Activated CD8-positive, alpha-beta memory T cell treated with anti-CD3 and anti-CD28 coated beads for 36 hours (primary cell): ENCODE data around the gene ELF1. TPM values are rescaled to one million over a fixed set of nuclear protein-coding genes. Genes with fewer than 3 reads are reported as not detected.

Experiments
- CTCF ChIA-PET: fragments of 350-600 bp; sonication (Branson Sonifier 250); formaldehyde crosslinking; loops from one replicate; lab custom pipeline; 2021; ENCODE audit warnings: antibody characterized with exemption; lab: Charles Lee
- POLR2A ChIA-PET: fragments of 350-600 bp; sonication (Branson Sonifier 250); formaldehyde crosslinking; loops from one replicate; lab custom pipeline; 2021; ENCODE audit warnings: antibody characterized with exemption; lab: Charles Lee
- total RNA-seq, 2 experiments: library from RNA; stranded (reverse); gene quantifications; one replicate each; pipeline ENCODE4 v1.2.3, GENCODE V29; 2021

Gene ELF1
- total RNA-seq, 2 experiments from 2014 or later = 68.9 to 69.4 TPM

DNA sequence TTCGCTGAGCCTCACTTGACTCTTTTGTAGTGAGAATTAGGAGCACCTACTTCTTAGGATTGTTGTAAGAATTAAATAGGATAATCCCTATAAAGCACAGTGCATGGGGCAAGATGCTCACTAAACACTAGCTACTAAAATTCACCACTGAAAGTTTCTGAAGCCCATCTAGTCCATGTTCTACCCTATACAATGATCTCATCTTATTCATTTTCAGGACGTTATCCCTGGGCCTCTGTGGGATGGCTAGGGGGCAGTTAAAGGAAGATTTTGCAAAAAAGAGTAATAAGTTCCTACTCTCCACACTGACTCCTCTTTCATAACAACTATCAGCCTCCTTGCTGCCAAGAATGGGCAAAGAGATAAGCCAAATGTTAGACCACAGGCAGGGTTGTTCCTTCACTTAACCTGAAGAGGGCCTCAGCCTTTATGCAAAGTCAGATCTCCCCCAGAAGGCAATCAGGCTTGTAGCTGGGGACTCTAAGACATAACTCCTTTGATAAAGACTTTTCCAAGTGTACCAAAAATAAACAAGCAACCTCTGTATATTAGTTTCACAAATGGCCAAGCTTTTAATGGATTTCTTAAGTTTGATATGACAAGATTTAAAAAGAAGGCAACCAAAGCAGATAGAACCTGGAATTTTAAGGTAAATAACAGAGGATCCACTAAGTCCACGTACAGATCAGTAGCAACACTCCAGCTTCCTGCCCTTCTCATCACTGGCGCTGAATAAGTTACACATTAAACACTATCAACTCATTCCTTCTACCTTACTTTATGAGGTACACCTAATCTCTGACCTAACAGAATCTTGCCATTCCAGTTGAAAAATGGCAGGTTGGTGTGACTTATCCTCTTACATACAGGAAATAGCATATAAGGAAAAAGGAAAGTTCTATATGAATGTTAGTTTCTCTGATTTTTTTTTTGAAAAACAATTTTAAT is 44.4 kb downstream of the ELF1 start:
- POLR2A ChIA-PET = interaction anchor here (0.6 to 1.1 kb wide), 2 partner anchors 11 to 1952 kb away, joined by 3 to 4 read pairs; no protein-coding TSS in a partner anchor
- CTCF ChIA-PET = interaction anchor here (0.6 to 1.6 kb wide), 9 partner anchors 10 to 306 kb away, joined by 3 to 5 read pairs (median 3); partner anchors contain the start of gene ELF1

- POLR2A ChIA-PET = no interaction called here
- CTCF ChIA-PET = interaction anchor here (1.6 kb wide), 1 partner anchor 10 kb away, joined by 5 read pairs; no protein-coding TSS in a partner anchor
Measured at GRCh38 chr13:40973409-40973808, 45.7 kb downstream of the ELF1 start.

DNA sequence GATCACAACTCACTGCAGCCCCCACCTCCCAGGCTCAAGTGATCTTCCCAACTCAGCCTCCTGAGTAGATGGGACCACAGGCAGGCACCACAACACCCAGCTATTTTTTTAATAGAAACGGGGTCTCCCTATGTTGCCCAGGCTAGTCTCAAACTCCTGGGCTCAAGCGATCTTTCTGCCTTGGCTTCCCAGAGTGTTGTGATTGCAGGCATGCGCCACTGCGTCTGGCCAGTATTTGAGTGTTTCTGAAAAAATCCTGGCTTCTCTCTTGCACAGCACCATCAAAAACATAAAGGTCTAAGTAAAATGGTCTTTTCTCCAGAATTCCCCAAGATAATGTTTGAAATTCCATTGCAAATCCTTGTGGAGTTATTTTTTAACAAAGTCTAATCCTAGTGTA is 47.8 kb downstream of the ELF1 start:
- ChIA-PET CTCF (interaction anchor here (0.7 kb wide), 1 partner anchor 47 kb away, joined by 3 read pairs; the partner anchor contains the start of gene ELF1), POLR2A (no interaction called here)

- CTCF ChIA-PET = interaction anchor here (0.7 kb wide), 1 partner anchor 48 kb away, joined by 3 read pairs; the partner anchor contains the start of gene ELF1
- POLR2A ChIA-PET = no interaction called here
Measured at GRCh38 chr13:40970803-40971202, 48.3 kb downstream of the ELF1 start.

- ChIA-PET CTCF (no interaction called here), POLR2A (interaction anchor here (0.6 kb wide), 1 partner anchor 34 kb away, joined by 3 read pairs; no protein-coding TSS in a partner anchor)
Measured at GRCh38 chr13:40969169-40969901, 49.8 kb downstream of the ELF1 start.

- ChIA-PET POLR2A (interaction anchor here (0.6 kb wide), 1 partner anchor 93 kb away, joined by 3 read pairs; the partner anchor contains the start of gene WBP4), CTCF (no interaction called here)
Measured at GRCh38 chr13:40968416-40969000, 50.6 kb downstream of the ELF1 start.

- CTCF ChIA-PET = no interaction called here
- POLR2A ChIA-PET = no interaction called here
Measured at GRCh38 chr13:40966298-40966697, 52.8 kb downstream of the ELF1 start.

DNA sequence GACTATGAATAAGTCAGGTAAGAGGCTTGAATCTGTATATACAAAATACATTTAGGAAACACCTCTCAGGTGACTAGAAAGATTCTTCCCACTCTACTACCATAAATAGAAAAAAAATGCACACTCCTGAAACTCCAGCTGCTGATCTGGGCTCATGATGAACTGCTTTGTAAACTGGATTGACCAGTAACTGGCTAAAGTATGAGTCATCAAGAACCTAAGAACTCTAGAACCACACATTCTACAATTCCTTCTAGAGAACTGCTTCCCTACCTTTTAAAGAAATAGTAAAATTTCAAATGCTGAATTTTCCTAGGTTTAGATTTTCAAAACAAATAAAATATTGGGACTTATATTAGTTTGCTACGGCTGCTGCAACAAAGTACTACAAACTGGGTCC is 55.2 kb downstream of the ELF1 start:
- ChIA-PET CTCF (interaction anchor here (0.7 to 1.5 kb wide), 2 partner anchors 10 to 23 kb away, joined by 4 to 5 read pairs; no protein-coding TSS in a partner anchor), POLR2A (no interaction called here)

GRCh38 chr13:40961826-40962225 is 57.3 kb downstream of the ELF1 start:
- CTCF ChIA-PET = no interaction called here
- POLR2A ChIA-PET = no interaction called here

DNA sequence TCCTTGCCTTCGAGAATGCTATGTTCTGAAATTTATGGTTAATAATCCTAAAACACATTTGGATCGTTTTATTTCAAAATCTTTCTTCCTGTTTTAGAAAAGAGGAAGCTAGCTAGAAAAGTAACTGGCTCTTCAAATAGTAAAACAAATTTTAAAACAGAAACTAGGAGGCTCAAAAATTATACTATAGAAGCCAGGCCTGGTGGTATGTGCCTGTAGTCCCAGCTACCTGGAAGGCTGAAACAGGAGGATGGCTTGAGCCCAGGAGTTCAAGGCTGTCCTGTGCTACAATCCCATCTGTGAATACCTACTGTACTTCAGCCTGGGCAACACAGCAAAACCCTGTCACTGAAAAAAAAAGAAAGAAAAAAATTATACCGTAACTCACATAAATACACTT is 57.9 kb downstream of the ELF1 start:
- ChIA-PET POLR2A (no interaction called here), CTCF (no interaction called here)

GRCh38 chr13:40960716-40961115 is 58.4 kb downstream of the ELF1 start:
- ChIA-PET POLR2A (no interaction called here), CTCF (no interaction called here)

DNA sequence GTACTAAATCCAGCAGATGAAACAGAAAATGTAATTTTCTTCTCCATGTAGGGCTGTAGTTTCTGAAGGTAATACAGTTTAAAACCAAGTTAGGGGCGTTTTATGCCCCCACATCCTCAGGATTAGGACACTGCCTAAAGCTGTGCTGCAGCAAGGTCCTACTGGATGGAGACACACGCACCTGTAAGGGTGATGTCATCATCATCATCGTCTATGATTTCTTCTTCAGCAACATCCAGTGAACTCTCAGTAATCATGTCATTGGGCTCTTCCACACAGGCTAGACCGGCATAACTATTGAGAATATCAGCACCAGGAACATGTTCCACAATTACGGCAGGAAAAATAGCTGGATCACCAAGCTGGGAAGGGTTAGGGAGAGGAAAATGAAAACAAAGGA is 60.5 kb downstream of the ELF1 start:
- ChIA-PET CTCF (no interaction called here), POLR2A (no interaction called here)

- POLR2A ChIA-PET = no interaction called here
- CTCF ChIA-PET = no interaction called here
Measured at GRCh38 chr13:40946485-40946884, 72.6 kb downstream of the ELF1 start.

GRCh38 chr13:40943073-40943472 is 76.0 kb downstream of the ELF1 start:
- POLR2A ChIA-PET = no interaction called here
- CTCF ChIA-PET = no interaction called here

- ChIA-PET POLR2A (no interaction called here), CTCF (no interaction called here)
Measured at GRCh38 chr13:40941581-40941980, 77.5 kb downstream of the ELF1 start.

GRCh38 chr13:40940841-40941240 is 78.3 kb downstream of the ELF1 start:
- CTCF ChIA-PET = no interaction called here
- POLR2A ChIA-PET = no interaction called here

- ChIA-PET POLR2A (interaction anchor here (0.6 kb wide), 1 partner anchor 679 kb away, joined by 3 read pairs; no protein-coding TSS in a partner anchor), CTCF (interaction anchor here (0.6 kb wide), 1 partner anchor 11 kb away, joined by 3 read pairs; no protein-coding TSS in a partner anchor)
Measured at GRCh38 chr13:40933508-40934204, 85.5 kb downstream of the ELF1 start.

GRCh38 chr13:40932252-40932651 is 86.9 kb downstream of the ELF1 start:
- POLR2A ChIA-PET = no interaction called here
- CTCF ChIA-PET = no interaction called here

- ChIA-PET POLR2A (no interaction called here), CTCF (no interaction called here)
Measured at GRCh38 chr13:40931719-40932118, 87.4 kb downstream of the ELF1 start.
